Stromal cell of bone marrow (primary cell): ENCODE results near the gene AGAP3.
A peak's percentile ranks its signal among the peaks of the same experiment; 100 is the strongest.

Source experiments
- DNase-seq: peaks from one replicate; pipeline ENCODE4 v3.0.0-alpha.2; 2012; ENCODE audit warnings: low read depth

AGAP3 gene

GRCh38 chr7:151074817-151075661, 11.2 kb upstream of the AGAP3 start:
- no peak for DNase-seq

- no peak for DNase-seq
These were observed 10.7 kb upstream of the AGAP3 start for GRCh38 chr7:151075662-151075971.

DNA sequence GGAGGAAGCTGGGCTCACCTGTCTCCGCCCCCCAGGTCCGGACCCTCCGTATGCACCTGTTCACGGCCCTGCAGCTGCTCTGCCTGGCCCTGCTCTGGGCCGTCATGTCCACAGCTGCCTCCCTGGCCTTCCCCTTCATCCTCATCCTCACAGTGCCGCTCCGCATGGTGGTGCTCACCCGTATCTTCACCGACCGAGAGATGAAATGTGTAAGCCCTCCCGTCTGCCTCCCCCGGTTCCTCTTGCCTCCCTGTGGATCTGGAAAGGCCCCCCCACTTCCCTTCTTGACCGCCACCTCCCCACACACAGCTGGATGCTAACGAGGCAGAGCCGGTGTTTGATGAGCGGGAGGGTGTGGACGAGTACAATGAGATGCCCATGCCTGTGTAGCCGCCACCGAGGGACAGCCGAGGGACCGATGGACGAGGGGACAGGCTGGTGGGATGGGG, 10.3 kb upstream of the AGAP3 start:
- DNase-seq, result no peak

GRCh38 chr7:151076863-151077704, 9.2 kb upstream of the AGAP3 start:
- DNase-seq, result no peak

- DNase-seq, result no peak
These were observed 8.5 kb upstream of the AGAP3 start for GRCh38 chr7:151077705-151078232.

DNA sequence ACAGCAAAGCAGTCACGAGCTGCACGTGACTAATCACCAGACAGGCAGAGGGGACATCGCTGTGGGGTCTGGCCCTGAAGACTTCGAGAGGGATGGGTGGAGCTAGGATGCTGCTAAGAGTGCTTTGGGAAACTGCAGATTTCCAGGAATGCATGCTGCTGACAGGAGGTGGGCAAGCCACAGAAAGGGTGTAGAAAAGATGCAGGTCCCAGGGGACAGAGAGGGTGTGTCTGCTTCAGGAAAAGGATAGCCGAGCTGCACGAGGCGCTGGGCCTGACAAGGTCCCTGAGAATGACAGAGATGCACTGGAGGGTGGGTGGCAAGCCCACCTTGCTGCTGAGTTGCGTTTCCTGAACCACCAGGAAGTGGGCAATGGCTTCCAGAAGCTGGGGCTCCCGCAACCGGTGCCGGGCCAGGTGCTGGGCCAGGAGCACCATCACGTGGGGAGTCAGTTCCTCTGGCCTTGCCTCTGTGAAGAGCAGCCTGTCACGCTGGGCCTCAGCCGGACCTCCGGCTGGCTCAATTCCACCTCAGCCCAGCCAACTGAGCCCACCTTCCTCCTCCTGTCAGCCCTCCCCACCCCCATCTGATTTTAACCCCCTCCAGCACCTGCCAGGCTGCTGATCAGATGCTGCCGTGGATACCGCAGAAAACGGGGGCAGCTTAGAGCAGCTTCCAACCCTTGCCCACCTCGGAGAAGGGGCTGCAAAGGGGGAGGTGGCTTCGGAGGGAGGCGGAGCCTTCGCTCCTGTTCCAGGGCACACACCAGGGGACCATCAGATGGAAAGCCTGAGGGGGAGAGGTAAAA, 7.8 kb upstream of the AGAP3 start:
- no peak for DNase-seq

GRCh38 chr7:151079199-151079910, 6.9 kb upstream of the AGAP3 start:
- no peak for DNase-seq

DNA sequence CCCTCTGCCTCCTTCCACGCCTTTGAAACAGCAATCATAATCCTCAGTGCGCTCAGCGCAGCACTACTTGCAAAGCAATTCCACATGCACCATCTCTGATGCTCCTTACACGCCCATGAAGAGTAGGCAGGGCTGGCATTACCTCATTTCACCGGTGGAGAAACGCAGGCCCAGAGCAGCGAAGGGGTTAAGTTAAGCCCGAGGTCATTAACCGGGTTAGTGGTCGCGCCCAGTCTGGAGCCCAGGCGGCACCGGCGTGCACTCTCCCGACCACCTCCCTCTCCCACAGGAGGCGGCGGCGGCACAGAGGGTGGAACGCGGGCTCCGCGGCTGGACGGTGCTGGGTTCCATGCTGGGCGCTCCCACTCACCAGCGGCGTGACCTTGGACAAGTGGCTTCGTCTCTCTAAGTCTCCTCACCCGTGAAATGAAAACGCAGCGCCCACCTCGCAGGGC, 6.2 kb upstream of the AGAP3 start:
- DNase-seq, result no peak

- peak; percentile 89 for DNase-seq
These were observed 5.6 kb upstream of the AGAP3 start, which contains the start of gene FASTK for GRCh38 chr7:151080522-151081169. Gene FASTK, minus strand, starts transcription at chr7:151080809. Its CDS starts 43 bp downstream, at chr7:151080766.

- DNase-seq, result no peak
These were observed 4.8 kb upstream of the AGAP3 start for GRCh38 chr7:151081170-151082101.

GRCh38 chr7:151082141-151083070, 3.9 kb upstream of the AGAP3 start:
- no peak for DNase-seq

DNA sequence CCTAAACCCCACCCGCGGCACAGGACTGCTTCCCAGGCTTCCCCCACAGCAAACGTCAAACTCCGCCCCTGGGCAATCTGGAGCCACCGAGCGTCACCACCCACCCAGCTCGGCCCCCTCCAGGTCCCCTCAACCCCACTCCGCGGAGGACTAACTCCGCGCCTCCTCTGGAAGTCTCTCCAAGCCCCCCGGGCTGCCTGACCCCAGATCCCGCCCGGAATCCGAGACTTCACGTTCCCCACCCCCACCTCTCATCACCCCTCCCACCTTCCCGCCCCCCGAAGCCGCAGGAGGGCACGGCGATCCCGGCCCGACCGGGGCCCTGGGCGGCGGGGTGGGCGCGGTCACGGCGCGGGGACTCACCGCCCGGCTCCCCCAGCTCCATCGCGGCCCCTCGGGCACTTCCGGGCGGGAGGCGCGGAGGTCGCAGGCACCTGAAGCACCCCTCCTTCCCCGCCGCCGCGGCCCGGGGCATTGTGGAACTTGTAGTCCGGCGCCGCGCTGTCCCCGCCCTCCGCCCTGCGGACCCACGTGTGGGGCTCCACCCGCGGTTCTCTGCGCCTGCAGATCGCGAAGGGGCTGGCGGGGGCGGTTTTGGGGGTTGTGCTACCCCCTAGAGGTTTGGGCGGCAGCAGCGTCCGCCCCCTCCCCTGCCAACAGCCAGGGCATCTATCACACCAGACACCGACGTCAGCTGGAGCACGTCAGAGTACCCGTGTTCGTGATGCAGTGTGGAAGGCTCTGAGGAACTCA, 3.0 kb upstream of the AGAP3 start, which contains the start of gene TMUB1:
Gene TMUB1, minus strand, starts transcription at position 423 of the 753 bp plus-strand sequence. CDS start 930 bp downstream, outside the sequence.
- DNase-seq, result no peak

- DNase-seq, result no peak
These were observed 2.5 kb upstream of the AGAP3 start for GRCh38 chr7:151083824-151084160.

DNA sequence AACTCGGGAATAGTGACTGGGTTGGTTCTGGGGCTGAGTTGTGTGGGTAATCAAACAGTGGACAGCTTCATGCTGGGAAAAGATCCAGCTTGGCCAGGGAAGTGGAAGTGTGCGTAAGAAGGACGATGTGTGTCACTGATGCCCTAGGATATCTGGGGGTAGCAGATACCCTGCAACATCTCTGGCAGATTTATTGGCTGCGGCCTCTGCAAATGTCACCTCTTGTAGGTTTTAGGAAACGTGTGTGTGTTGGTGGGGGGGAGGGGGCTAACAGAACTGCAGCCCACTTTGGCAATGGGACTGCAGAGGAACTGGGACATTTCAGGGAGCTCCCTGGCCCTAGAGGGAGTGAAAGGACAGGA, 965 bp upstream of the AGAP3 start:
- no peak for DNase-seq

DNA sequence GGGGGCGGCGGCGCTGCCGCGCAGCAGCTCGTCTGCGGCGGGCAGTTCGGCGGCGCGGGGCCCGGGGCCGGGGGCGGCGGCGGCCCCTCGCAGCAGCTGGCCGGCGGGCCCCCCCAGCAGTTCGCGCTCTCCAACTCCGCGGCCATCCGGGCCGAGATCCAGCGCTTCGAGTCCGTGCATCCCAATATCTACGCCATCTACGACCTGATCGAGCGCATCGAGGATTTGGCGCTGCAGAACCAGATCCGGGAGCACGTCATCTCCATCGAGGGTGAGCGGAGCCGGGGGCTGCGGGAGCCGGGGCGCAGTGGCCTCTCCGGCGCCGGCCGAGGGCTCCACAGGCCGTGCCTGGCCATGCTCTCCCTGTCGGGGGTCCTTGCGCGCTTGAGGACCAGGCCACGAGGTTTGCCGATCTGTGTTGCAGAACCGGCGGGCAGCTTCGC, 548 bp downstream of the AGAP3 start:
- DNase-seq, result no peak

GRCh38 chr7:151087245-151088018, 1.2 kb downstream of the AGAP3 start:
- no peak for DNase-seq
